C4-2B (cell line): ENCODE measurements around the gene NELL1.

Experiments
- H3K27ac ChIP-seq: fragments of 450-650 bp; 2 replicates; pipeline ENCODE4 v1.5.1; 2017
- CTCF ChIP-seq: fragments of 450-650 bp; conservative IDR thresholded peaks from 2 replicates; pipeline ENCODE4 v1.5.1; 2017; ENCODE audit warnings: mild to moderate bottlenecking
- ZFX ChIP-seq: fragments of 450-650 bp; IDR thresholded peaks from 2 replicates; pipeline ENCODE4 v1.6.1; 2017

NELL1 gene

GRCh38 chr11:20790622-20791021 lies 121.2 kb downstream of the NELL1 start:
- TF ChIP-seq CTCF (no peak), ZFX (no peak)
- H3K27ac ChIP-seq = no peak overlapping the region

- no peak overlapping the region for H3K27ac ChIP-seq
- TF ChIP-seq ZFX (no peak), CTCF (no peak)
These were observed 125.6 kb downstream of the NELL1 start for GRCh38 chr11:20795005-20795404.

- no peak overlapping the region for H3K27ac ChIP-seq
- TF ChIP-seq CTCF (no peak), ZFX (no peak)
These were observed 138.9 kb downstream of the NELL1 start for GRCh38 chr11:20808328-20808727.

- TF ChIP-seq CTCF = no peak
- TF ChIP-seq ZFX = no peak
- no peak overlapping the region for H3K27ac ChIP-seq
These were observed 151.7 kb downstream of the NELL1 start for GRCh38 chr11:20821046-20821445.

GRCh38 chr11:20821470-20821869 lies 152.1 kb downstream of the NELL1 start:
- TF ChIP-seq ZFX = no peak
- no peak for TF ChIP-seq CTCF

GRCh38 chr11:20824773-20825172 lies 155.4 kb downstream of the NELL1 start:
- H3K27ac ChIP-seq = no peak overlapping the region
- no peak for TF ChIP-seq CTCF
- TF ChIP-seq ZFX = no peak

More at GRCh38 chr11:20821470-20821869, 152.1 kb downstream of the NELL1 start:
- no peak overlapping the region for H3K27ac ChIP-seq

GRCh38 chr11:20835561-20835960 lies 166.2 kb downstream of the NELL1 start:
- H3K27ac ChIP-seq = no peak overlapping the region
- no peak for TF ChIP-seq ZFX
- TF ChIP-seq CTCF = no peak
